ENCODE measurements around the gene C16orf96.

Gene C16orf96

DNA sequence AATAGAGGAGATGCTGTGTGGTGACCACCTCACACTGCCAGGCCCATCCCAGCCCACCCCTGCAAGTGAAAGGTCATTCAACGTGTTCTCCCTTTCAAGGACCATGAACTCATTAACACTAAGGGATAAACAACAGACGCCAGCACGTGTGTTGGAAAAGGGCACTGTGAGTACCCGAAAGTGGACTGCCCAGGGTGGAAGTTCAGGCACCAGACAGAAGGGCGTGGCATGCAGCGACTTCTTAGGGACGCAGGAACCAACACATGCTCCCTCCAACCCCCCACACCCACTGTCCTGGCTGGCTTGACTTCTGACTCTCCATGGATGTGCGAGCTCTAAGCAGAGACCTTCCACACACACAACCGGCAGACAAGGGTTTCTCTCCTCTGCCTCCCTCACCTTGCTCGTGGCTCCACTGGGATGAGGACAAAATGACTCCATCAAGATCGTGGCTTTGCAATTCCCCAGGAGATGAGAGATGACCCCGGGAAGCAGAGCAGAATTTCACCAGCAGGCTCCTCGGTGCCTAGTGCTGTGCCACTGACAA lies 47.6 kb downstream of the C16orf96 start:
- DNase-seq, result no peak

- DNase-seq, result no peak
These were observed 48.3 kb downstream of the C16orf96 start for GRCh38 chr16:4604401-4604800.

DNA sequence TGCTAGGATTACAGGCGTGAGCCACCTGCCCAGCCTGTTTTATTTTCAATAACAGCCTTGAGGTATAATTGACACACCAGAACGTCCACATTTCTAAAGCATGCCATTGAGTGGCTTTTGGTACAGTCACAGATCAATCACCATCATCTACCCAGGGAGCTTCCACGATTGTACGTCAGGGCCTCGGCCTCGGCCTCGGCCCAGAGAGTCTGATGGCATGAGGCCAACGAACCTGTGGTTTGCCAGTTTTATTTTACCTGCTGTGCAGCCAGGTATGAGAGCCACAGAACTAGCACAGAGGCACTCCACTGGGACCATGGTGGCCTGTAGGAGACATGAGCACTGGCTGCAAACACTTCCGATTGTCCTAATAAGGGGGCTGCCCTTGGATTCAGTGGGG lies 50.2 kb downstream of the C16orf96 start:
- no peak for DNase-seq

- DNase-seq, result no peak
These were observed 51.9 kb downstream of the C16orf96 start for GRCh38 chr16:4607841-4608703.

DNA sequence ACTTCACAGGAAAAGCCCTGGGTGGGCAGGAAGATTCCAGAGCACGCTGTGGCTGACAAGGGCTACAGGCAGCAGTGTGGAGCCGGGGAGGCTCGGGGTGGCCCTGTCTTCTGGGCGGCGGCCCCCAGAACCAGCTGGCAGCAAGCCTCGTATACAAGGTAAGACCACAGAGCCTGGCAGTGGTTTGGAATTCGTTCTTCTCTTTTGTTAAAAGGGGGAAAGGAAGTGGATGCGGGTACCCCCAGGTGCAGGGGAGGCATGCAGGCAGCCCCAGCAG lies 52.5 kb downstream of the C16orf96 start:
- DNase-seq, result no peak

- DNase-seq, result no peak
These were observed 53.3 kb downstream of the C16orf96 start for GRCh38 chr16:4609200-4610010.

GRCh38 chr16:4610011-4611005 lies 54.2 kb downstream of the C16orf96 start:
- DNase-seq, result no peak

DNA sequence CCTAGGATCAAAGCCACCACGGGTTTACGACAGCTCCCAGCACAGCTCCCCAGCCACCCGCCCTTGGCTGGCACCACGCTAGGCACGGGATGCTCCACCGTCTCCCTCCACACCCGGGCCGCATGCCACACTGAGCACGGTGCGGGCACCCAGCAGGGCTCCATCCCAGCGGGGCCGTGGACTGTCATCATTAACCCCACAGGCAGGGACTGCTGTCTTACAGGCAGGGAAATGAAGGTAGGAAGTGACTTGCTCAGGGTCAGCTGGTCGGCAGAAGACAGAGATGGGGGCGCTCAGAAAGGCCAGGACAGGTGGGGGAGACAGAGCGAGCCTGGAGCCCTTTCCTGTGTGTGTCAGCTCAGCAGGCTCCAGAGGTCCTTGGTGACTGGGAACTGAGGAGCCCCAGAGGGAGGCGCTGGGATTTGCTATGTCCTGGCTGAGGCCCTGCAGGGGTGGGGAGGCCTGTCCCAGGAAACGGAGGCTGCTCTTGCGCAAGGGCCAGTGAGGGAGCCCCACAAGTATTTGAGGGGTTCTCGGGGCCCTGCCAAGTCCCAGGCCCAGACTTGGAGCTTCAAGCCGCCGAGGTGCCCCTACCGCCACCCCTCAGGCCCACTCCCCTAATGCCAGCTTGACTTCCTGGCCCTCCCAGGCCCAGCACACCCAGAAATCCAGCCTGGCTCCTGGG lies 55.3 kb downstream of the C16orf96 start:
- DNase-seq, result peak; percentile 68

- DNase-seq, result no peak
These were observed 56.4 kb downstream of the C16orf96 start for GRCh38 chr16:4612474-4612931.

- no peak for DNase-seq
These were observed 57.0 kb downstream of the C16orf96 start for GRCh38 chr16:4612977-4613635.

GRCh38 chr16:4613636-4614570 lies 57.8 kb downstream of the C16orf96 start:
- DNase-seq, result peak; percentile 17

DNA sequence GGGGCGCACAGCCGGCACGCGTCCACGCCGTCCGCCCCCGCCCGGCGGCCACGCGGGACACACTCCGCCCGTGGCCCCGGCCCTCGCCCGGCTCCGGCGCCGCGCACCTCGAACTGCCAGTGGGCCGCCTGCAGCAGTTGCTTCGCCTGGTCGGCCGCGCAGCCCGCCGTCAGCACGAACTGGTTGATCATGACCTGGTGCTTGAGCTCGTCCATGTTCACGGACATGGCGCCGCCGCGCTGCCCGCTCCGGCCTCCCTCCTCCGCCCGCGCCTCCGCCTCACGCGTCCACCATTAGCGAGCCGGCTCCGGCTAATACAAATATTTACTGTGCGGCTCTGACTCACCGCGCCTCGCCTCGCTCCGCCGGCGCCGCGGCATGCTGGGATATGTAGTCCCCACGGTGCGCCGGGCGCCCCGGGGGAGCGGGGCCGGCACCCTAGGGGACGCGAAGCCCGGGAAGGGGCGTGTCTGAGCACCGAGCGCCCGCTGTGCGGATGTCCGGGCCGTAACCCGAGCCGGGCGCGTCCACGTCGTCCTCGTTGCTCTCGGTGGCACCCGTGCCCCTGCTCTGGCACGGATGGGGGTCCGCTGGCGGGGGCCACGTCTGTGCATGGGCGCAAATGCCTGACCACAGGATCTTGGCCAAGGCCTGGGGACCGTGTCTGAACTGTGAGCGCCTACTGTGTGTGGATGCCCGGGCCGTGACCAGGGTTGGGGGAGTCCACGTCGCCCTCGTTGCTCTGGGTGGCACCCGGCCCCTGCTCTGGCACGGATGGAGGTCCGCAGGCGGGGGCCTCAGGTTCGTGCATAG lies 58.6 kb downstream of the C16orf96 start, which contains the start of gene UBALD1:
TSS of gene UBALD1 (minus strand) at position 318 of the 813 bp plus-strand sequence. CDS start at position 227, 91 bp downstream.
- DNase-seq, result peak; percentile 91

DNA sequence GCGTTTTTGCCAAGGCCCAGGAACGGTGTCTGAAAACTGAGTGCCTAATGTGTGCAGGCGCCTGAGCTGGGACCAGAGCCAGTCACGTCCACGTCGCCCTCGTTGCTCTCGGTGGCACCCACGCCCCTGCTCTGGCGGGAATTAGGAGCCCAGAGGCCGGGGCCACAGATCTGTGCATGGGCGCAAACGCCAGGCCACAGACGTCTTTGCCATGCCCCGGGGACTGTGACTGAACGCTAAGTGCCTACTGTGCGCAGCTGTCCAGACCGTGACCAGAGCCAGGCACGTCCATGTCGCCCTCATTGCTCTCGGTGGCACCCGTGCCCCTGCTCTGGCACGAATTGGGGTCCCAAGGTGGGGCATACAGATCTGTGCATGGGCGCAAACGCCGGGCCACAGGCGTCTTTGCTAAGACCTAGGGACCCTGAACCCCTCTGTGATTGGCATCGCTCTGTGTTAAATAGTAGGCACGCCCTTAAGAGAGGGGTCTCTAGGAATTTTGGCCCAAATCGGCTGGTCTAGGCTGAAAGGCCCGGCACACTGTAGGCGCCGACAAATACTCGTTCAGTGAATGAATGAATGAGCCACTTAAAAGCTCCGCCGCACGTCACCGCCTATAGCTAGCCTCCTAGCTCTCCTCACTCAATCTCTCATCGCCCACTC lies 59.4 kb downstream of the C16orf96 start:
- DNase-seq, result no peak

DNA sequence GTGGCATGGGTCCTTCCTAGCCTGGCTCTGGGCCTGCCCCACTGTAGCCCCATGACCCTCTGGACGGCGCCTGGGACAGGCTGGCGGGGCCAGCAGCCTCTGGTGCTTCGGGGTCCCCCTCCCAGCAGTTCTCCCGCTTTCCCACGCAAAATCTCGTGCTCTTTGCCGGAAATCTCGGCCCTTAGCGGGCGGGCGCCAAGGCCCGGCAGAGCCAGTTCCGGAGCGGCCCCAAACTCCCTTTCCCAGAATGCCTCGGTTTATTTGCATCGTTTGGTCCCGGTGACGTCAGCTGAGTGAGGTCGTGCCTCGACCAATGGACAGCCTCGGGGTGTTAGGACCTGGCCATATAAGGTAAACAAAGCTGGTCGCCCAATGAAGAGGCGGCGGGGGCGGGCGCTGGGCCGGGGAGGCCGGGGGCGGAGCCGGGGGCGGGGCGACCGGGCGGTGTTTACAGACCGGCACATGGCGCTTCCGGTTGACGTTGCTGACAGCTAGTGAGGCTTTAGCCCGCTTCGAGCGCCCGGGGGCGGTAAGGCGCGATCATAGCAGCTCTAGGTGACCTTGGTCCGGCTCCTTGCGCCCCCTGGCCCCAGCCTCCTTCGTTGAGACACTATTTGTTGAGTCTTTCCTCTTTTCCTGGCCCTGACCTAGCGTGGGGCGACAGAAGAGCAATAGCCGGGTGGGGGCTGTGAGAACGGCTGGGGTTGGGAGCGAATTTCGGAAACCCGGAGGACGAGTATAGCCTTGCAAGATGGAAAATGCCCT lies 60.1 kb downstream of the C16orf96 start:
- peak; percentile 100 for DNase-seq

DNA sequence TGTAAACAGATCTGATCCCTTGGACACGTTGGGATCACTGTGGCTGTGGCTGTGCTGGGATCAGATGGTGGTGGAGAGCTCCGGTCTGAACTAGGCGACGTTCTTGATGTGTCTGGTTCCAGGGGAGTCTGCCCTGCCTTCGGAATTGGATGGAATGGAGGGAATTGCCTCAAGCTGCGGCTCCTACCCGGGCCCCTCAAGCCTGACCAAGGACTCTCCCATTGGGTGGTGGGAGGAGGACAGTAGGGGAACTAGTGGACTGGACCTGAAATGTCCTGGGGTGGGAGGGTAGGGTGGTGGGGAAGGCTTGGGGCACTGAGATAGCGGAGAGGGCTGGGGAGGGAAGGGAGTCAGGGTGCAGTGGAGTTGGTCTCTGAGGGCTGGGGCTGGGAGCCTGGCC lies 61.7 kb downstream of the C16orf96 start:
- DNase-seq, result no peak

GRCh38 chr16:4618645-4619418 lies 62.7 kb downstream of the C16orf96 start:
- DNase-seq, result no peak

- DNase-seq, result no peak
These were observed 67.5 kb downstream of the C16orf96 start for GRCh38 chr16:4623593-4623992.
